IMR-90 (cell line): ENCODE measurements around the gene RAB9B. TPM values are rescaled to one million over a fixed set of nuclear protein-coding genes. Genes with fewer than 3 reads are reported as not detected.

Experiments used
- ATAC-seq: fragments of 200-7000 bp; cut with Tn5 transposase; 2 replicates; pipeline ENCODE4 v1.9.1; 2020; ENCODE audit warnings: low read depth, mild to moderate bottlenecking, moderate library complexity
- BruUV-seq: library from RNA; stranded (reverse); fragments of 400-500 nt; replicated peaks from 2 replicates; lab custom pipeline; 2021; lab: Mats Ljungman, UMichigan
- CTCF ChIA-PET: fragments of 300-600 bp; formaldehyde crosslinking; extraction: SDS; loops from one replicate; lab custom pipeline; 2021; ENCODE audit warnings: antibody characterized with exemption; lab: Yijun Ruan, JAX
- POLR2A ChIA-PET: fragments of 300-600 bp; sonication (Branson Sonifier 250); formaldehyde crosslinking; loops from one replicate; lab custom pipeline; 2022; ENCODE audit warnings: antibody characterized with exemption; ENCODE audit not compliant: unreplicated experiment; lab: Charles Lee
- DNase-seq: peaks from one replicate; pipeline ENCODE4 v3.0.0; 2013
- H2AFZ ChIP-seq: replicated peaks from 2 replicates; pipeline ENCODE3; 2013; ENCODE audit warnings: low read length, mild to moderate bottlenecking; ENCODE audit not compliant: poor library complexity
- H2AK5ac ChIP-seq: 2 replicates; pipeline ENCODE4 v1.6.1; 2013; ENCODE audit warnings: low read depth, low read length, inconsistent platforms
- H2AK9ac ChIP-seq: replicated peaks from 2 replicates; pipeline ENCODE3; 2013; ENCODE audit warnings: mild to moderate bottlenecking, low read depth, low read length, moderate library complexity; ENCODE audit not compliant: poor library complexity
- H2BK120ac ChIP-seq: 2 replicates; pipeline ENCODE4 v1.6.1; 2013; ENCODE audit warnings: low read depth, low read length, inconsistent platforms
- H2BK15ac ChIP-seq: 3 replicates; pipeline ENCODE4 v1.6.1; 2013; ENCODE audit warnings: low read depth, low read length, inconsistent platforms
- H2BK20ac ChIP-seq: 2 replicates; pipeline ENCODE4 v1.6.1; 2013; ENCODE audit warnings: low read depth, mild to moderate bottlenecking, inconsistent platforms, low read length, moderate library complexity
- H2BK5ac ChIP-seq: 2 replicates; pipeline ENCODE4 v1.6.1; 2013; ENCODE audit warnings: mild to moderate bottlenecking, low read depth, low read length, inconsistent platforms; ENCODE audit not compliant: poor library complexity, severe bottlenecking
- H3K14ac ChIP-seq: replicated peaks from 2 replicates; pipeline ENCODE4 v1.6.1; 2013; ENCODE audit warnings: low read depth, low read length, inconsistent platforms
- H3K18ac ChIP-seq: 2 replicates; pipeline ENCODE4 v1.6.1; 2013; ENCODE audit warnings: low read depth, low read length, control low read depth
- H3K23ac ChIP-seq: 2 replicates; pipeline ENCODE4 v1.6.1; 2013; ENCODE audit warnings: low read depth, low read length, inconsistent platforms
- H3K27ac ChIP-seq: 2 replicates; pipeline ENCODE4 v1.5.1; 2013; ENCODE audit warnings: mild to moderate bottlenecking, control low read depth, low read length; ENCODE audit not compliant: insufficient read depth
- H3K27me3 ChIP-seq: 2 replicates; pipeline ENCODE4 v1.6.1; 2013; ENCODE audit warnings: low read length; ENCODE audit not compliant: control insufficient read depth, insufficient read depth
- H3K36me3 ChIP-seq: 2 replicates; pipeline ENCODE4 v1.6.1; 2013; ENCODE audit warnings: low read length, mixed read lengths; ENCODE audit not compliant: control insufficient read depth, insufficient read depth
- H3K4ac ChIP-seq: 2 replicates; pipeline ENCODE4 v1.6.1; 2013; ENCODE audit warnings: low read depth, low read length, inconsistent platforms
- H3K4me1 ChIP-seq: 2 replicates; pipeline ENCODE4 v1.6.1; 2013; ENCODE audit warnings: low read length, mixed read lengths; ENCODE audit not compliant: control insufficient read depth, insufficient read depth
- H3K4me2 ChIP-seq: 2 replicates; pipeline ENCODE4 v1.6.1; 2013; ENCODE audit warnings: low read depth, mild to moderate bottlenecking, control low read depth, low read length, moderate library complexity
- H3K4me3 ChIP-seq: 2 replicates; pipeline ENCODE4 v1.5.1; 2013; ENCODE audit warnings: low read depth, mild to moderate bottlenecking, control low read depth, low read length, moderate library complexity; ENCODE audit not compliant: insufficient read depth
- H3K56ac ChIP-seq: 2 replicates; pipeline ENCODE4 v1.6.1; 2013; ENCODE audit warnings: low read length, inconsistent platforms; ENCODE audit not compliant: insufficient read depth; ENCODE audit errors: extremely low read depth
- H3K79me1 ChIP-seq, 2 experiments: 2 replicates each; pipeline ENCODE4 v1.6.1; 2013; ENCODE audit warnings: low read length in 2 of 2, inconsistent platforms in 1 of 2, low read depth in 1 of 2
- H3K9ac ChIP-seq: 2 replicates; pipeline ENCODE4 v1.6.1; 2013; ENCODE audit warnings: low read depth, low read length, control low read depth
- H3K9me1 ChIP-seq: 2 replicates; pipeline ENCODE4 v1.6.1; 2013; ENCODE audit warnings: low read length, inconsistent platforms; ENCODE audit not compliant: insufficient read depth
- H3K9me3 ChIP-seq: 2 replicates; pipeline ENCODE4 v1.6.1; 2013; ENCODE audit warnings: low read length; ENCODE audit not compliant: control insufficient read depth, insufficient read depth
- H4K20me1 ChIP-seq: 2 replicates; pipeline ENCODE4 v1.6.1; 2013; ENCODE audit warnings: low read length, inconsistent platforms; ENCODE audit not compliant: insufficient read depth
- H4K5ac ChIP-seq: 2 replicates; pipeline ENCODE4 v1.6.1; 2013; ENCODE audit warnings: mild to moderate bottlenecking, low read depth, low read length, control low read depth
- H4K8ac ChIP-seq, 2 experiments: 2 replicates each; pipeline ENCODE4 v1.6.1; 2013; ENCODE audit warnings: low read depth in 2 of 2, low read length in 2 of 2, control low read depth in 1 of 2, inconsistent platforms in 1 of 2
- H4K91ac ChIP-seq: 2 replicates; pipeline ENCODE4 v1.6.1; 2013; ENCODE audit warnings: low read depth, low read length, inconsistent platforms; ENCODE audit not compliant: insufficient read depth
- BHLHE40 ChIP-seq: fragments of 150-350 bp; IDR thresholded peaks from 2 replicates; pipeline ENCODE4 v1.6.1; 2016; ENCODE audit warnings: mild to moderate bottlenecking, low read depth, low read length
- CEBPB ChIP-seq: IDR thresholded peaks from 2 replicates; pipeline ENCODE4 v1.6.1; 2012; ENCODE audit warnings: low read depth, low read length, improper control_type of control experiment
- CHD1 ChIP-seq: IDR thresholded peaks from 2 replicates; pipeline ENCODE4 v1.6.1; 2012; ENCODE audit warnings: low read depth, low read length, improper control_type of control experiment
- ELK1 ChIP-seq: fragments of 150-350 bp; IDR thresholded peaks from 2 replicates; pipeline ENCODE4 v1.6.1; 2016; ENCODE audit warnings: low read depth, mild to moderate bottlenecking, low read length, moderate library complexity, borderline replicate concordance
- FOS ChIP-seq: fragments of 150-350 bp; IDR thresholded peaks from 2 replicates; pipeline ENCODE4 v1.6.1; 2016; ENCODE audit warnings: low read depth, low read length
- MAFK ChIP-seq: IDR thresholded peaks from 2 replicates; pipeline ENCODE4 v1.6.1; 2012; ENCODE audit warnings: low read depth, low read length, improper control_type of control experiment
- MAZ ChIP-seq: IDR thresholded peaks from 2 replicates; pipeline ENCODE4 v1.6.1; 2012; ENCODE audit warnings: low read depth, mild to moderate bottlenecking, low read length, improper control_type of control experiment, moderate library complexity, borderline replicate concordance
- POLR2A ChIP-seq: IDR thresholded peaks from 2 replicates; pipeline ENCODE4 v1.6.1; 2012; ENCODE audit warnings: mild to moderate bottlenecking, low read depth, low read length
- RAD21 ChIP-seq: IDR thresholded peaks from 2 replicates; pipeline ENCODE4 v1.6.1; 2012; ENCODE audit warnings: low read length, improper control_type of control experiment
- RCOR1 ChIP-seq: IDR thresholded peaks from 2 replicates; pipeline ENCODE4 v1.6.1; 2012; ENCODE audit warnings: mild to moderate bottlenecking, low read length, improper control_type of control experiment; ENCODE audit not compliant: insufficient replicate concordance
- RFX5 ChIP-seq: IDR thresholded peaks from 2 replicates; pipeline ENCODE4 v1.8.0; 2012; ENCODE audit warnings: low read depth, mild to moderate bottlenecking, low read length, moderate library complexity
- WGBS, 2 experiments: methylation state at CpG; one replicate each; pipeline versions ENCODE4 v1.1.5 to v1.1.7; 2013; ENCODE audit warnings: missing lambda C conversion rate in 2 of 2; ENCODE audit not compliant: insufficient read length in 1 of 2; ENCODE audit errors: extremely low coverage in 2 of 2; 5-methylcytosine and 5-hydroxymethylcytosine counted together
- dilution Hi-C: fragments of 300-500 bp; cut with HindIII; formaldehyde crosslinking; loops from one replicate; pipeline ENCODE4 v1.14.3; 2018; ENCODE audit warnings: low sequenced_read_pairs; ENCODE audit not compliant: unreplicated experiment
- in situ Hi-C: fragments of 300-500 bp; cut with MboI; formaldehyde crosslinking; loops from 3 replicates; pipeline ENCODE4 v1.14.3; 2019; ENCODE audit warnings: low sequenced_read_pairs, inconsistent platforms, mixed read lengths
- intact Hi-C: fragments of 100-400 bp; cut with micrococcal nuclease; formaldehyde crosslinking; loops from 2 replicates; pipeline ENCODE4 v1.10.0; 2022
- polyA plus RNA-seq, 3 experiments: library from polyadenylated mRNA; depleted of rRNA; stranded (reverse); fragments of >200 nt; gene quantifications; 2 replicates each; pipeline ENCODE4 v1.2.3, GENCODE V29; 2012; ENCODE audit warnings: low replicate concordance in 1 of 3
- total RNA-seq: library from RNA; depleted of rRNA; stranded (reverse); fragments of >200 nt; gene quantifications from 2 replicates; pipeline ENCODE4 v1.2.3, GENCODE V29; 2012

The RAB9B gene
- total and polyA plus RNA-seq, 2 of the 4 experiments (the other 2 are of a cell fraction), result 0.58 to 0.90 TPM

- no peaks in the 10 kb centered on the region for H3K36me3 ChIP-seq
- no peak for TF ChIP-seq FOS
- TF ChIP-seq MAFK, result no peak
- no peak for TF ChIP-seq CEBPB
- TF ChIP-seq ELK1, result no peak
- no peak for TF ChIP-seq BHLHE40
- TF ChIP-seq RAD21, result no peak
- no peak for TF ChIP-seq RCOR1
- no peak for TF ChIP-seq POLR2A
- TF ChIP-seq RFX5, result no peak
- no peak for TF ChIP-seq CHD1
- TF ChIP-seq MAZ, result no peak
- in situ Hi-C loops, result no loop called here
- dilution Hi-C loops, result no loop called here
- no CpG with 5 or more reads among the region's 6 CpGs for WGBS, 2 experiments
- no peak overlapping the region for H3K23ac ChIP-seq
- no peak overlapping the region for H3K27ac ChIP-seq
- no peaks in the 10 kb centered on the region for H3K79me1 ChIP-seq
- DNase-seq (no peak), ATAC-seq (no peak)
- no peaks in the 10 kb centered on the region for H3K9me1 ChIP-seq
- no peak overlapping the region for H2AFZ ChIP-seq
- CTCF ChIA-PET, result no interaction called here
- H2AK5ac ChIP-seq, result no peak overlapping the region
- no peak overlapping the region for H2BK5ac ChIP-seq
- no peak overlapping the region for H2BK120ac ChIP-seq
- no peak overlapping the region for H3K9ac ChIP-seq
- intact Hi-C loops, result no loop called here
- no peak overlapping the region for H3K4me2 ChIP-seq
- H4K5ac ChIP-seq, result no peak overlapping the region
- no peaks in the 10 kb centered on the region for H4K20me1 ChIP-seq
- no peak overlapping the region for H4K8ac ChIP-seq
- H3K27me3 ChIP-seq, result peaks cover 40% of the 10 kb centered on the region
- no peak overlapping the region for H3K18ac ChIP-seq
- no peaks in the 10 kb centered on the region for H3K4me1 ChIP-seq
- H3K4me3 ChIP-seq, result no peak overlapping the region
- no peak overlapping the region for H2BK20ac ChIP-seq
- POLR2A ChIA-PET, result no interaction called here
- no TSS peak for BruUV-seq
- H2AK9ac ChIP-seq, result no peak overlapping the region
- no peak overlapping the region for H3K56ac ChIP-seq
- H4K91ac ChIP-seq, result no peak overlapping the region
- H3K9me3 ChIP-seq, result no peaks in the 10 kb centered on the region
- H3K4ac ChIP-seq, result no peak overlapping the region
- no peak overlapping the region for H3K14ac ChIP-seq
- no peak overlapping the region for H2BK15ac ChIP-seq
Measured at GRCh38 chrX:103779141-103779789, 52.8 kb downstream of the RAB9B start.
